ENCODE measurements around the gene NBPF3. TPM values are rescaled to one million over a fixed set of nuclear protein-coding genes. Genes with fewer than 3 reads are reported as not detected.
"Not testable (repeated sequence)": the region's sequence is repeated elsewhere in the genome, so short reads cannot be mapped to it uniquely, and the experiment has no call there.

Gene NBPF3
- total RNA-seq, 2 donors from 2014 or later: 9.6 to 29.3 TPM

GRCh38 chr1:21468599-21468998, 28.7 kb downstream of the NBPF3 start:
- H3K4me1 ChIP-seq: no peaks in the 10 kb centered on the region
- DNase-seq: peak in 3 of 4 donors; percentile 19 to 51 (median 23)
- ATAC-seq: no peak
- no peaks in the 10 kb centered on the region for H3K36me3 ChIP-seq (replicated peaks in 1 of 2; ENCODE audit: insufficient read depth in 1 of 2, low read depth in 2 of 2)
- H3K27ac ChIP-seq: no peak overlapping the region
- no peaks in the 10 kb centered on the region for H3K27me3 ChIP-seq
- no peaks in the 10 kb centered on the region for H3K9me3 ChIP-seq
- intact Hi-C loops (cut with DNase I): no loop called here
- TF ChIP-seq POLR2A (IDR thresholded peaks at IDR 0.05) (no peak), CTCF (IDR thresholded peaks at IDR 0.05) (peak in 3 of 7 experiments; percentile 25 to 43 (median 33))
- WGBS, 2 donors: 30 to 50% methylated on average over 10 of the region's 10 CpGs
- no peak overlapping the region for H3K4me3 ChIP-seq

DNA sequence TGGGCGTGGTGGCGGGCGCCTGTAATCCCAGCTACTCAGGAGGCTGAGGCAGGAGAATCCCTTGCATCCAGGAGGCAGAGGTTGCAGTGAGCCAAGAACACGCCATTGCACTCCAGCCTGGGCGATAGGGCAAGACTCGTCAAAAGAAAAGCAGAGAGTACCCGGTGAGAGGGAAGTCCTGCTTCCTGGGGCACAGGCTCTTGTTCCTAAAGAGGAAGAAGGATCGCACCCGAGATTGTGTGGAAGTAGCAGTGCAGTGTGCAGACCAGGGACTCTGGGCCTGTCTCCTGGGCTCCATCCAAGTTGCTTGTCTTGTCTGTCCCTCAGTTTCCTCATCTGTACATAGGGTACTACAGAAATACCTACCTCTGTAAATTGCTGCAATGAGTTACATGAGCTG, 29.6 kb downstream of the NBPF3 start:
- no peak for DNase-seq
- no peaks in the 10 kb centered on the region for H3K27me3 ChIP-seq
- no peaks in the 10 kb centered on the region for H3K9me3 ChIP-seq
- intact Hi-C loops (cut with DNase I): no loop called here
- no peak for ATAC-seq
- 88 to 93% methylated on average over 9 of the region's 9 CpGs for WGBS, 2 donors
- no peak overlapping the region for H3K27ac ChIP-seq
- H3K4me3 ChIP-seq: no peak overlapping the region
- no peaks in the 10 kb centered on the region for H3K36me3 ChIP-seq (replicated peaks in 1 of 2; ENCODE audit: insufficient read depth in 1 of 2, low read depth in 2 of 2)
- no peaks in the 10 kb centered on the region for H3K4me1 ChIP-seq
- TF ChIP-seq CTCF (IDR thresholded peaks at IDR 0.05) (no peak), POLR2A (IDR thresholded peaks at IDR 0.05) (no peak)

DNA sequence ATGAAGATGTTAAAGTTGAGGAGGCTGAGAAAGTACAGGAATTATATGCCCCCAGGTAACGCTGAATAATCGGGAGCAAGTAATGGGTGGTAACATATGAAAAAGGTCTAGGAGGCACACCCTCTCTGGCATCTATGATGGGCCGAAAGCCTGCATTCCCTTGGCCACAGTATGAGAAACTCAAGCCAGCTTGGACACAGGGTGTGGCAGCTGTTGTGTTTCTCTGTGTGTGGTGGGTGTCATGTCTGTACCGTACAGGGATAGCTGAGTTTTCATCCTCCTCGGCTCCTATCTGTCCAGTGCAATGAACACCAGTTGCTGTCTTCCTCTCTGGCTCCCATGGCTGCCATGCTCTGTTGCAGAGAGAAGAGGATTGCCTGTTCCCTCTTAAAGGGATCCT, 32.9 kb downstream of the NBPF3 start:
- ATAC-seq: no peak
- TF ChIP-seq CTCF (IDR thresholded peaks at IDR 0.05) (no peak), POLR2A (IDR thresholded peaks at IDR 0.05) (no peak)
- no peaks in the 10 kb centered on the region for H3K36me3 ChIP-seq (replicated peaks in 1 of 2; ENCODE audit: insufficient read depth in 1 of 2, low read depth in 2 of 2)
- no peak overlapping the region for H3K27ac ChIP-seq
- 81 to 91% methylated on average over 5 of the region's 5 CpGs for WGBS, 2 donors
- DNase-seq: no peak
- no peak overlapping the region for H3K4me3 ChIP-seq
- no peaks in the 10 kb centered on the region for H3K4me1 ChIP-seq
- H3K27me3 ChIP-seq: no peaks in the 10 kb centered on the region
- H3K9me3 ChIP-seq: no peaks in the 10 kb centered on the region
- intact Hi-C loops (cut with DNase I): no loop called here

DNA sequence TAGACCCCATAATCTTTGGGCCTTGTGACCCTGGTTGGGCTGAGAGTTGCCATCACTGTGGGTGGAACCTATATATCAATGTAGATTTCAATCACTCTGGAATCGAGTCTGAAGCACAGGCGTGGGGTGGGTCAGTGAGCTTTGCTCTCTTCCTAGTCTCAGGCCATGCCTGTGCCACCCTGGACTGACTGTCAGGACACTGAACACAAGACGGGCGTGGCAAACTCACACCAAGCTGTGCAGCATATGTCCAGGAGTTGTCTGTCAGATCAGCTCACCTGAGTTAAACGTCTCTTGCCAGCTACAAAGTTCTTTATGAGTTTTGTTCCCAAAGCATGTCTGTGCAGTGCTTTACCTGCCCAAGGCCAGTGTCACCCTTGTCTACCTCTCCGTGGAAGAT, 38.4 kb downstream of the NBPF3 start:
- intact Hi-C loops (cut with DNase I): no loop called here
- no peak for DNase-seq
- TF ChIP-seq POLR2A (IDR thresholded peaks at IDR 0.05) (no peak), CTCF (IDR thresholded peaks at IDR 0.05) (no peak)
- Histone ChIP-seq H3K9me3 (no peaks in the 10 kb centered on the region), H3K27ac (no peak overlapping the region), H3K4me1 (no peaks in the 10 kb centered on the region), H3K27me3 (no peaks in the 10 kb centered on the region), H3K4me3 (no peak overlapping the region), H3K36me3 (replicated peaks in 1 of 2; ENCODE audit: insufficient read depth in 1 of 2, low read depth in 2 of 2) (peaks cover 0 to 3% of the 10 kb centered on the region in 2 donors)
- WGBS, 2 donors: 79 to 89% methylated on average over 4 to 6 of the region's 6 CpGs
- ATAC-seq: no peak

DNA sequence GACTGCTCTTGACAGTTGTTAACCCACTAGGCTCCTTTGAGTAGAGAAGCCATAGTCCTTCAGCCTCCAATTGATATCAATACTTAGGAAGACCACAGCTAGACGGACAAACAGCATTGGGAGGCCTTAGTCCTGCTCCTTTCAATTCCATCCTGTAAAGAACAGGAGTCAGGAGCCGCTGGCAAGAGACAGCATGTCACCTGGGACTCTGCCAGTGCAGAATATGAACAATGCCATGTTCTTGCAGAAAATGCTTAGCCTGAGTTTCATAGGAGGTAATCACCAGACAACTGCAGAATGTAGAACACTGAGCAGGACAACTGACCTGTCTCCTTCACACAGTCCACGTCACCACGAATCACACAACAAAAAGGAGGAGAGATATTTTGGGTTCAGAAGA, 43.9 kb downstream of the NBPF3 start:
- 93% methylated on average over 4 of the region's 4 CpGs; no CpG with 5 or more reads in 1 of the 2 donors for WGBS, 2 donors
- H3K4me3 ChIP-seq; H3K4me1 ChIP-seq; H3K36me3 ChIP-seq (replicated peaks in 1 of 2; ENCODE audit: insufficient read depth in 1 of 2, low read depth in 2 of 2); H3K27me3 ChIP-seq; H3K27ac ChIP-seq; H3K9me3 ChIP-seq; DNase-seq; intact Hi-C loops (cut with DNase I); ATAC-seq: not testable (repeated sequence)
